G401 (cell line): Measurements from ENCODE around the gene ARPC1A. TPM values are rescaled to one million over a fixed set of nuclear protein-coding genes. Genes with fewer than 3 reads are reported as not detected.
"Not testable (repeated sequence)": the region's sequence is repeated elsewhere in the genome, so short reads cannot be mapped to it uniquely, and the experiment has no call there.

Experiments
- DNase-seq: peaks from one replicate; pipeline ENCODE4 v3.0.0-alpha.2; 2015; ENCODE audit warnings: low spot score
- in situ Hi-C: cut with HindIII; loops from 2 replicates; pipeline ENCODE4 v1.10.0; 2016; ENCODE audit warnings: low sequenced_read_pairs, mixed read lengths
- total RNA-seq: library from RNA; depleted of rRNA; stranded (reverse); fragments of >200 nt; shearing (Covaris generic); gene quantifications from 2 replicates; pipeline ENCODE4 v1.2.3, GENCODE V29; 2014; rRNA removed

Gene ARPC1A
- 111 and 121 TPM in 2 replicates for total RNA-seq

DNA sequence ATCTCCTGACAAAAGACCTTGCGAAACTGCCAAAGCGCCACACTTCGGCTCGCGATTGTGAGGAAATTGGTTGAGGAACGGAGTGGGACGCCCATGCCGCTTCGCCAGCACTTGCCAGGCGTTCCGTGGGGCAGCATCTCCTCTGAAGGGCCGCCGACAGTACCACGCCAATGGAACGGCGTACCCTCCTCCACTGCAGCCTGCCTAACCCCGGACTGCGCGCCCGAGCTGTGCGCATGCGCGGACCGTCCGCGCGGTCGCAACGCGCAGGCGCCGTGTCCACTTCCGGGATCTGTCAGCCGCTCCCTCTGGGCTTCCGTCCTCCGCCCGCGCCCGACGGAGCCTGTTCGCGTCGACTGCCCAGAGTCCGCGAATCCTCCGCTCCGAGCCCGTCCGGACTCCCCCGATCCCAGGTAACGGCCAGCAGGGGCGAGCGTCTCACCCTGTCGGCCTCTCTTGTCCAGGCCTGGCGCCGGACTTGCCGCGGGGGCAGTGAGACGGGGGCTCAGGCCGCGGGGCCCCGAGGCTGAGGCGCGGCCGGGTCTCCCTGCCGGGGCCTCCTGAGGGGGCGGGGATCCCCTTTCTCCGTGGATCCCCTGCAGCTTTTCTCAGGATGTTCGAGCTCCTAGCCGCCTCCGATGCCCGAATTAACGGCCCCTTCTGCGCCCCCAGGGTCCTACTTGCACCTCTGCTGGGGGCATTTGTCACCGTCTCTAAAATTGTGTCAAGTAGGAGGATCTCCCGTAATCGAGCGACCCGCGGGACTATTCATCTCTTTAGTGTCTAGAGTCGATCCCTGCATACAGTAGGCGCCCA, at the start of gene ARPC1A:
Gene ARPC1A (plus strand): TSS at position 307 of the 816 bp plus-strand sequence. CDS start 7,456 bp downstream, outside the sequence.
- in situ Hi-C loops: no loop called here
- peak; percentile 82 for DNase-seq

DNA sequence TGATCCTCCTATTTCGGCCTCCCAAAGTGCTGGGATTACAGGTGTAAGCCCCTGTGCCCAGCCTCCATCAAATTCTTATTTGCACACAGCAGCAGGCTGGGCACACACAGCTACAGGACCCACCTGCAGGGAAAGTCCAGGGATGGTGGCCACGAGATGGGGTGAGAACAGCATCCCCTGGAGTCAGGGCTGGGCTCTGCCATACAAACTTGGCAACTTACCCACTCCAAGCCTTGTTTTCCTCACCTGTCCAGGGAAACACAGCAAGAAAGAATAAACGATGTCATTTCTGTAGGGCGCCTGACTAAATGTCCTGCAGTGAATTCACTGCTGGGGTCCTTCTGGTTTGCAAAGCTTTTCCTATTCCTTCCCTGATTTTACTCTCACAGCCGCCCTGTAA, 47.5 kb upstream of the ARPC1A start:
- in situ Hi-C loops: no loop called here
- no peak for DNase-seq

DNA sequence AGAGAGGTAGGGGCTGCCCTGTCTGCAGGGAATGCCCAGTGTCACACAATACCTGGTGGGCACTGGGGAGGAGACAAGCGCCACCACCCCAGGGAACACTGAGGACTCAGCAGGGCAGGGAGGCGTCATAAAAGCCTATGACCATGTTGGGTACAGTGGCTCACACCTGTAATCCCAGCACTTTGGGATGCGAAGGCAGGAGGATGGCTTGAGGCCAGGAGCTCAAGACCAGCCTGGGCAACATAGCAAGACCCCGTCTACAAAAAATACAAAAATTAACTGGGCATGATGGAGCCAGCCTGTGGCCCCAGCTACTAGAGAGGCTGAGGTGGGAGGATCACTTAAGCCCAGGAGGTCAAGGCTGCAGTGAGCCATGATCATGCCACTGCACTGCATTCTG, 41.5 kb upstream of the ARPC1A start:
- in situ Hi-C loops, DNase-seq: not testable (repeated sequence)

DNA sequence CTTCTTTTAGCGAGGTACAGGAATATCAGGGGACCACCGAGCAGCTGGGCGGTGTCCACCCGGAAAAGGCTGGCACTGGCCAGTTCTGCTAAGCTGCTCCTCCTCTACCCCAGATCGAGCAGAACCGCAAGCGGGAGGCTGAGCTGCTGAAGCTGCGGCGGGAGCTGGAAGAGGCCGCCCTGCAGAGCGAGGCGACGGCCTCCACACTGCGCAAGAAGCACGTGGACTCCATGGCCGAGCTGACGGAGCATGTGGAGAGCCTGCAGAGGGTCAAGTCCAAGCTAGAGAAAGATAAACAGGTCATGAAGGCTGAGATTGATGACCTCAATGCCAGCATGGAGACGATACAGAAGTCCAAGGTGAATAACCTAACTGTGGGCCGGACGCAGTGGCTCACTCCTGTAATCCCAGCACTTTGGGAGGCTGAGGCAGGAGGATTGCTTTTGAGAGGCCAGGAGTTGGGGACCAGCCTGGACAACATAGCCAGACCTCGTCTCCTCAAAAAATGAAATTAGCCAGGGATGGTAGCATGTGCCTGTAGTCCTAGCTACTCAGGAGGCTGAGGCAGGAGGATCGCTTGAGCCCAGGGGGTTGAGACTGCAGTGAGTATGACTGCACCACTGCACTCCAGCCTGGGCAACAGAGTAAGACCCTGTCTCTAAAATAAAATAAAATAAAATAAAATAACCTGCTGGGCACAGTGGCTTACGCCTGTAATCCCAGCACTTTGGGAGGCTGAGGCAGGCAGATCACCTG, 37.7 kb upstream of the ARPC1A start:
- no peak for DNase-seq
- in situ Hi-C loops: no loop called here

DNA sequence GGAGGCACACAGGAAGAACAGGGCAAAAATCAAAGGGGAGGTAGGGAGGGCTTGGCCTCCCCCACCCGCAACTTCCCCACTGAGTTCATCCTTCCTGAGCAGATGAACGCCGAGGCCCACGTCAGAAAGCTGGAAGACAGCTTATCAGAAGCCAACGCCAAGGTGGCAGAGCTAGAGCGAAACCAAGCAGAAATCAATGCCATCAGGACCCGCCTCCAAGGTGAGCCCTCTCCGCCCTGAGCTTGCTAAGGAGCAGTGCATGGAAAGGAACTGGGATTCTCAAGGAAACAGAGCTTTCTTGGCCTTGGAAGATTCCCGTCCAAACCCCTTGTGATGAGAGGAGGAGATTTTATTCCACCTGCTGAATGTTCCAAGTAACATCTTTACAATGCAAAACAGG, 36.5 kb upstream of the ARPC1A start:
- DNase-seq: no peak
- in situ Hi-C loops: no loop called here

DNA sequence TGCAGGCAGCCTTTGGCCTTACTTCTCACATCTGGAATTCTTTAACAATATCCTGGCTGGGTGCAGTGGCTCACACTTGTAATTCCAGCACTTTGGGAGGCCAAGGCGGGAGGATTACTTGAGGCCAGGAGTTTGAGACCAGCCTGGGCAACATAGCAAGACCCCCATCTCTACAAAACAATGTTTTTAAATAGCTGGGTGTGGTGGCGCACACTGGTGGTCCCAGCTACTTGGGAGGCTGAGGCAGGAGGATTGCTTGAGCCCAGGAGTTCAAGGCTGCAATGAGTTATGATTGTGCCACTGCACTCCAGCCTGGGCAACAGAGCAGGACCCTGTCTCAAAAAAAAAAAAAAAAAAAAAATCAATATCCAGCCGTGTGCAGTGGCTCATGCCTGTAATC, 35.5 kb upstream of the ARPC1A start:
- DNase-seq, in situ Hi-C loops: not testable (repeated sequence)

DNA sequence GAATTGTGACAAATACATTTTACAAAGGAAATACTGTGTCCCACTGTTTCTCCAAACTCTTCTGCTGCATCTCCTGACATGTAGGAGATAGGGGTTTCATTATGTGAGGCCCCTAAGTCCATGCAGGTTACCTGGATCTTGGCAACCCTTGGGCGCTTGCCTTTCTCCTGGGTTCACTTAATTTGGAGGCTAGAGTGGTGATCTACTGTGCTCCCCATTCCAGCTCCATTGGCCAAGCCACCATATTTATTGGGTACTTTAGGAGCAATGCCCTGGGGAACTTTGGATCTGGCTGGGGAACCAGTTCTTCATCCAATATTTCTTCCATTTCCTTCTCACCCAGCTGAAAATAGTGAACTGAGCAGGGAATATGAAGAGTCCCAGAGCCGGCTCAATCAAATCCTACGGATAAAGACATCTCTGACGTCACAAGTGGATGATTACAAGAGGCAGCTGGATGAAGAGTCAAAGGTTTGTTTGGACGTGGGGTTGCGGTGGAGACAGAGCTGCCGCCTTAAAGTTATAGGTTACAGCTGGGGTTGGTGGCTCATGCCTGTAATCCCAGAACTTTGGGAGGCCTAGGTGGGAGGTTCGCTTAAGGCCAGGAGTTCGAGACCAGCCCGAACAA, 34.6 kb upstream of the ARPC1A start:
- in situ Hi-C loops: no loop called here
- DNase-seq: no peak

DNA sequence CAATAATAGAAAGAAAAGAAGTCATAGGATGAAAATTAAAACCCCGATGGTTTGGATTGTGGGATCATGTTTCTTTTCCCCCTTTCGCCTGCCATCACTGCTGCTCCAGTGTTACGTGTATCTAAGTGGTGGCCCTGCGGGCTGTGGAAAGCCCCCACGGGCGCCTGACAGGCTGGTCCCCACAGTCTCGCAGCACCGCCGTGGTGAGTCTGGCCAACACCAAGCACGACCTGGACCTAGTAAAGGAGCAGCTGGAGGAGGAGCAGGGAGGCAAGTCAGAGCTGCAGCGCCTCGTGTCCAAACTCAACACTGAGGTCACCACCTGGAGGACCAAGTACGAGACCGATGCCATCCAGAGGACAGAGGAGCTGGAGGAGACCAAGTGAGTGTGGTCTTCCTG, 33.6 kb upstream of the ARPC1A start:
- in situ Hi-C loops: no loop called here
- DNase-seq: no peak

DNA sequence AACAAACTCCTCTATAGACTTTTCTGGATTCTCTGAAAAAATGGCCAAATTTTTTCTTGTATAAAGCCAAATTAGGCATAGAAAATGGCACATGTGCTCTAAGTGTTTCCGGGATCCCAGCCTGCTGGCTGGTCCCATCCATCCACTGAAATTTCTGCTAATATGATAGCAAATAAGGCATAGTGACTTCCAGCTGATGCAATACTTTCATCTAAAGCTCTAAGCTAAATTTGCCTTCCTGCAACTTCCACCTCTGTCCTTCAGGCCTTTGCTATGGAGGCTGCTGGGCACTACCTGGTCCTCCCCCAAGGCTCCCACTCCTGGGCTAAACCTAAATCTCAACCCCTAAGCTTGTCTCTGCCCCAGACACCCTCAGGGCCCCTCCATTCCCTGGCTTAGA, 32.5 kb upstream of the ARPC1A start:
- DNase-seq: no peak
- in situ Hi-C loops: no loop called here

DNA sequence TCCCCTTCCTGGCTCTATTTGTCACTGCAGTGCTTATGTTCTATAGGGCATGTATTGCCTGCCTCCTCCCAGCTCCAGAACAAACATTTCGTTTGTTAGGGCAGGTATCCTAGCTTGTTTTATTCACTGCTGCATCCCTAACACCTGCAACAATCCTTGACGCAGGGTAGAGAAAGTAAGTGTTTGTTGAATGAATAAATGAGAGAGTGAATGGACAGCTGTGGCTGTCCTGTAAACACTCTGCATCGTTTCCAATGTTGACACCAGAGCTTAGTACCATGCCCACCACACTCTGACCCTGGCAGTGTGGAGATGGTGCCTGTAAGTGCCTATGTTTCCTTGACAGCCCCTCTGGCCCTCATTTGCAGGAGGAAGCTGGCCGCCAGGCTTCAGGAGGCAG, 32.0 kb upstream of the ARPC1A start:
- DNase-seq: no peak
- in situ Hi-C loops: no loop called here

DNA sequence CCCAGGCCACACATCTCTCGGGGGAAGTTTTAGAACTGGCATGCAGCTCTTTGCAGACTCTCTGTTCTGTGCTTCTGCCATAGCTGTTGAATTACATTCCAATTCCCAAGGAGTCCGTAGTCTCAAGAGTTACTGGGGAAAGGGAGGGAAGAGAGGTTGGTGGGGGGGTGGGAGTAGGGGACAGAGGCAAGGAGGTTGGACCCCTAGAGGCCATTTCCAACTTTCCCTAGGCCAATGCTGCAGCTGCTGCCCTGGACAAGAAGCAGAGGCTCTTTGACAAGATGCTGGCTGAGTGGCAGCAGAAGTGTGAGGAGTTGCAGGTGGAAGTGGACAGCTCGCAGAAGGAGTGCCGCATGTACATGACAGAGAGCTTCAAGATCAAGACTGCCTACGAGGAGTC, 29.2 kb upstream of the ARPC1A start:
- in situ Hi-C loops: no loop called here
- no peak for DNase-seq

DNA sequence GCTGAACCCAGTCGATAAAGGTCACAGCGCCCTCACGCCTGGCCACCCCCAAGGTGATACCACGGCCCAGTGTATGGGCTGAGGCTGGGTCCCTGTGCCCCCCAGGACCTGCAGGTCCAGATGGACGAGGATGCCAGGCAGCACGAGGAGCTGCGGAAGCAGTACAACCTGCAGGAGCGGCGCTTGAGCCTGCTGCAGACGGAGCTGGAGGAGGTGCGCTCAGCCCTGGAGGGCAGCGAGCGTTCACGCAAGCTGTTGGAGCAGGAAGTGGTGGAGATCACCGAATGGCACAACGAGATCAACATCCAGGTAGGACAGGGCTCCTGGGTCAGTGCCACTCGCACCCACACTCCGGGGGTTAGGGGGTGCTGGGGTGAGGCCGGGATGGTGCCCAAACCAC, 24.2 kb upstream of the ARPC1A start:
- in situ Hi-C loops: no loop called here
- no peak for DNase-seq

DNA sequence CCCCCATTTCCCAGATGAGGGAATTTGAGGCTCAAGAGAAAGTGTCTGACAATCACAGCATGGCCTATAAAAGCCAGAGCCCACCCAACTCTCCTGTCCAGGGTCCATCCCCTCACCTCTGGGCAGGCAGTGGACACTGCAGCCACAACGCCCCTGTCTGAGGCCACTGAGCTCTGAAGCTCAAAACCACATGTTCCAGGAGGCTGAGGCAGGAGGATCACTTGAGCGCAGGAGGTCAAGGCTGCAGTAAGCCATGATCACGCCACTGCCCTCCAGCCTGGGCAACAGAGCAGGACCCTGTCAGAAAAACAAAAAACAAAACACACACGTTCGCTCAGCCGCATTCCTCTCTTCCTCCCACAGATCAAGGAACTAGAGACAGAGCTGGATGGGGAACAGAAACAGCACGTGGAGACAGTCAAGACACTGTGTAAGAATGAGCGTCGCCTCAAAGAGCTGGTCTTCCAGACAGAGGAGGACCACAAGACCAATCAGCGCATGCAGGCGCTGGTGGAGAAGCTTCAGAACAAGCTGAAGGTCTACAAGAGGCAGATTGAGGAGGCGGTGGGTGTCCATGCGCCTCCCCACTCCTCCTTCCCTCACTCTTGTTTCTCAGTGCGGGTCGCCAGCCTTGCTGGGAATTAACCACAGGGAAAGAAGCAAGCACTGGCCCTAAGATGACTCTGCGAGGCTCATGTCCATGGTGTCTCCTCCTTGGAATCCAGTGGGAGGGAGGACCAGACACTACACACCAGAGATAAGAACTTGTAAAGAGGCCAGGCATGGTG, 20.0 kb upstream of the ARPC1A start:
- in situ Hi-C loops: no loop called here
- DNase-seq: no peak

DNA sequence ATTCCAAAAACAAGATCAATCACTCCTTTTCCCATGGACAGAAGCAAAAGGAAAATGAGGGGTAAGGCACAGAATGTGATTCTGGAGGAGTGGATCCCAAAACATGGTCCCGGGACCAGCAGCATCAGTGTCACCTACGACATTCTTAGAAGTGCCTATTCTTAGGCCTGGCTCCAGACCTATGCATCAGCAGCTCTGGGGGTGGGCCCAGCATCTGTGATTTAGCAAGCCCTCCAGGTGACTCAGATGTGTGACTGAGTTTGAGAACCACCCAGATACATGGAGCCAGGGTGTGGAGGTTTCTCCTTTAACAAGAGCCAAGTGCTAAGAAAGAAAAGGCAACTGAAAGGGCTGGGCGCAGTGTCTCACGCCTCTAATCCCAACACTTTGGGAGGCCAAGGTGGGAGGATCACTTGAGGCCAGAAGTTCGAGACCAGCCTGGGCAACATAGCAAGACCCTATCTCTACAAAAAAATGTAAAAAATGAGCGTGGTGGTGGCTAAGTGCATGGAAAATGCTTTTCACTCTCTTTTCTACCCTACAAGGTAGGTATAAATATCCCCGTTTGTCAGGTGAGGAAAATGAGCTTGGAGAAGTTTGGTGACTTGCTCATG, 17.1 kb upstream of the ARPC1A start:
- in situ Hi-C loops: no loop called here

DNA sequence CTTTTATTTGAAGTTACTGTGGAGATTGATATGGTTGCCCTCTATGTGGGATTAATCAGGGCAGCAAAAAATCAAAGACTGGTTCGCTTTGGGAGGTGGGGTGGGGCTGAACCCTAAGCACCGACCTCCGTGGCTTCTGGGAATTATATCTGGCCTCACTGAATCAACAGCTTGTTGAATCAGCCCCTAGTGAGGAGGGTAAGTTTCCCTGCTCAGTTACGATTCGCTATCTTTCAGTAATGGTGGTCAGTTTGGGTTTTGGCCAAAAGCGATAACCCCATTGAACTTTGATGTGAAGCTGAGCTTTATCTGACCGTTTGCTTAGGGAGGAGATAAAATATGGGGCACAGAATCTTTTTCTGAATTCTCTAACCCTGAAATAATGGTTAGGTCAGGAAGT, 16.6 kb upstream of the ARPC1A start:
- in situ Hi-C loops: no loop called here
- DNase-seq: no peak

More for the DNA sequence above, 17.1 kb upstream of the ARPC1A start:
- DNase-seq: no peak

DNA sequence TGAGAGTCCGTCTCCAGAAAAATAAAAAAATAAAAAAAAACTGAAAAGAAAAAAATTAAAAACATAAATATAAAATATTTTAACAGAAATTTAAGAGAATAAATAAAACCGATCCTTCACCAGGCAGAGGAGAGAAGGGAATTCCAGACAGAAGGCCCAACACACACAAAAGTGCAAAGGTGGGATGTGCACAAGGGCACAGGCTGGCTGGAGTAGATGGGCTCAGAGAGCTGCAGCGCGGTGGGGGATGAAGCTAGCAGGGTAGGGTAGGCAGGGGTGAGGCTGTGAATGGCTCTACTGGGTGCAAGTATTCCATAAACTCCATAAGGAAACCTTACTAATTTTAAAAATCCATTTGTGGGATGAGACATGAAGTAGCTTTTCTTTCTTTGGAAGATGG, 15.7 kb upstream of the ARPC1A start:
- in situ Hi-C loops: no loop called here
- DNase-seq: no peak

DNA sequence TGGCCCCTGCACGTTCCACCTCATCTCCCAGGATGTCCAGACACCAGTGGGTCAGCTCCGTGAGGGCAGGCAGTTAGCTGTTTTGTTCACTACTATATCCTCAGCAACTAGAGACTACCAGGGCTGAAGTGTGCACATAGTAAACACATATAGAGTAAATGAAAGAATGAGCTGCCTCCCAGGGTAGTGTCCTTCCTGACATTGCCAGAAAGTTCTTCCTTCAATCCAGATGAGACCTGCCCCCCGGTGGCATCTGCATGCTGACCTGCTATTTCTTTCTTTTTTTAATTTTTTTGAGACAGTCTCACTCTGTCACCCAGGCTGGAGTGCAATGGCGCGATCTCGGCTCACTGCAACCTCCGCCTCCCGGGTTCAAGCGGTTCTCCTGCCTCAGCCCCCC, 14.0 kb upstream of the ARPC1A start:
- no peak for DNase-seq
- in situ Hi-C loops: no loop called here

DNA sequence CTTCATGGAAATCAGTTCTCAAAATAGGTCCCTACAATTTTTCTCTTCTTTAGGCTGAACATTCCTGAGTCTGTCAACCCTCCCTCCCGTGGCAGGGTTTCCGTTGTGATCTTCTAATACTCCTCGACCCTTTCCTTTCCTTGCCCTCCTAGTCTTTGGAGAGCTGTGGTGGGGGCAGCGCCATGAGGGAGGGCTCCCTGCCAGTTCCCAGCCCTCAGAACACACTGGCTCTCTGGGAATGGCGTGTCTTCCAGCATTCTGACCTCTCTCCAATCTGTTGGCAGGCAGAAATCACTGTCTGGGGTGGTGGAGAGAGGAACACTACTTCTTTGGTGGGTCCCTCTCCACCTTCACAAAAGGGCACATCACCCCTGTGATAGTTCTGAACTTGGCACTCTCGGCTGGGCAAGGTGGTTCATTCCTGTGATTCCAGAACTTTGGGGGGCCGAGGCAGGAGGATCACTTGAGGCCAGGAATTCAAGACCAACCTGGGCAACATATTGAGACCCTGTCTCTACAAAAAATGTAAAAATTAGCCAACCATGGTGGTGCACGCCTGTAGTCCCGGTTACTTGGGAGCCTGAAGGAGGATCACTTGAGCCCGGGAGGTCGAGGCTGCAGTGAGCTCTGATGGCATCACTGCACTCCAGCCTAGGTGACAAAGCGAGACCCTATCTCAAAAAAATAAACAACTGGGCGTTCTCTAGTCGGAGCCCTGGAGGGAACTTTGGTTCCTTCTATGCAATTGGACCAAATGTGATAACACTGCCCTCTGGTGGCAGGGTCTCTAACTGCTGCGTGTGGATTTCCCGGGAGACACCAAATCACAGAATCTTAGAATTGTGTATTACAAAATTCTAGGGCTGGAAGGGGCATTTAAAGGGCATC, 13.1 kb upstream of the ARPC1A start:
- peak; percentile 51 for DNase-seq
- in situ Hi-C loops: no loop called here
